Glutamatergic neuron (in vitro differentiated cells): ENCODE results near the gene IL17REL. TPM values are rescaled to one million over a fixed set of nuclear protein-coding genes. Genes with fewer than 3 reads are reported as not detected.
A peak's percentile ranks its signal among the peaks of the same experiment; 100 is the strongest.

Experiments used
- DNase-seq: peaks from one replicate; pipeline ENCODE4 v3.0.0; 2022
- H3K27ac Mint-ChIP-seq: one replicate; pipeline ENCODE4 v1.8.0; 2020; ENCODE audit warnings: mild to moderate bottlenecking, mixed read lengths, inconsistent platforms; ENCODE audit not compliant: unreplicated experiment
- H3K27me3 Mint-ChIP-seq: one replicate; pipeline ENCODE4 v1.8.0; 2020; ENCODE audit warnings: mild to moderate bottlenecking, moderate library complexity, mixed read lengths, inconsistent platforms; ENCODE audit not compliant: unreplicated experiment
- H3K36me3 Mint-ChIP-seq: one replicate; pipeline ENCODE4 v1.8.0; 2020; ENCODE audit warnings: mild to moderate bottlenecking, mixed read lengths, inconsistent platforms; ENCODE audit not compliant: unreplicated experiment
- H3K4me1 Mint-ChIP-seq: one replicate; pipeline ENCODE4 v1.8.0; 2020; ENCODE audit warnings: mild to moderate bottlenecking, low read depth, mixed read lengths, inconsistent platforms; ENCODE audit not compliant: unreplicated experiment
- H3K4me3 Mint-ChIP-seq: one replicate; pipeline ENCODE4 v1.8.0; 2020; ENCODE audit warnings: mild to moderate bottlenecking, mixed read lengths, inconsistent platforms; ENCODE audit not compliant: unreplicated experiment
- H3K9me3 Mint-ChIP-seq: one replicate; pipeline ENCODE4 v1.8.0; 2020; ENCODE audit warnings: mild to moderate bottlenecking, moderate library complexity, mixed read lengths, inconsistent platforms; ENCODE audit not compliant: unreplicated experiment
- CTCF ChIP-seq: fragments of 200-600 bp; sonication (generic); IDR thresholded peaks from one replicate; pipeline ENCODE4 v1.5.0; 2021; ENCODE audit not compliant: partially characterized antibody, unreplicated experiment
- total RNA-seq: library from RNA; stranded (reverse); fragmentation: NEBNext Ultra II Directional; extraction: Animal tissue kit (Norgen Biotek cat#: 25700); gene quantifications from one replicate; pipeline ENCODE4 v1.2.1, GENCODE V29; 2021; ENCODE audit not compliant: unreplicated experiment

Gene IL17REL
- total RNA-seq, 1 donor from 2014 or later, result not detected

- peak; percentile 36 for DNase-seq
- Mint-ChIP-seq H3K4me3 (peak overlapping the region; percentile 13), H3K4me1 (no peaks in the 10 kb centered on the region), H3K27ac (peak overlapping the region; percentile 73), H3K27me3 (peaks cover under 1% of the 10 kb centered on the region), H3K9me3 (peaks cover 11% of the 10 kb centered on the region), H3K36me3 (peaks cover 13% of the 10 kb centered on the region)
- TF ChIP-seq CTCF, result no peak
These were observed 36.8 kb downstream of the IL17REL start for GRCh38 chr22:49975543-49976389.

DNA sequence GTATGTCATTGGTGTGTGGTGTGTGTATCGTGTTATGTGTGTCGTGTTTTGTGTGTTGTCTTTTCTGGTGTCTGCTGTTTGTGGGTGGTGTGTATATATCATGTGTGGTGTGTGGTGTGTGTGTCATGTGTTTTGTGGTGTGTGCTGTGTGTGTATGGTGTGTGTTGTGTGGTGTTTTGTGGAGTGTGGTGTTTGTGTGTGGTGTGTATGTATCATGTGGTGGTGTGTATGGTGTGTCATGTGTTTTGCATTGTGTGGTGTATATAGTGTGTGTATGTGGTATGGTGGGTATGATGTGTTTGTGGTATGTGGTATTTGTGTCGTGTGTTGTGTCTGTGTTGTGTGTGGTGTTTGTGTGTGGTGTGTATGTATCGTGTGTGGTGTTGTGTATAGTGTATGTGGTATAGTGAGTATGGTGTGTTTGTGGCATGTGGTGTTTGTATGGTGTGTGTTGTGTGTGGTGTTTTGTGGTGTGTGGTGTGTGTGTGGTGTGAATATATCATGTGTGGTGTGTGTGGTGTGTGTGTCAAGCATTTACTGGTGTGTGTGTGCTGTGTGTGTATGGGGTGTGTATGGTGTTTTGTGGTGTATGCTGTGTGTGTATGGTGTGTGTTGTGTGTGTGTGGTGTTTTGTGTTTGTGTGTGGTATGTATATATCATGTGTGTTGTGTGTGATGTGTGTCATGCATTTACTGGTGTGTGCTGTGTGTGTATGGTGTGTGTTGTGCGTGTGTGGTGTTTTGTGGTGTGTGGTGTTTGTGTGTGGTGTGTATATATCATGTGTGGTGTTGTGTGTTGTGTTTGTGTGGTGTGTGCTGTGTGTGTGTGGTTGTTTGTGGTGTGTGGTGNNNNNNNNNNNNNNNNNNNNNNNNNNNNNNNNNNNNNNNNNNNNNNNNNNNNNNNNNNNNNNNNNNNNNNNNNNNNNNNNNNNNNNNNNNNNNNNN lies 39.3 kb downstream of the IL17REL start:
- Mint-ChIP-seq H3K27ac (no peak overlapping the region), H3K4me3 (no peak overlapping the region), H3K4me1 (peaks cover 2% of the 10 kb centered on the region), H3K27me3 (peaks cover 6% of the 10 kb centered on the region), H3K36me3 (peaks cover 4% of the 10 kb centered on the region), H3K9me3 (peaks cover 5% of the 10 kb centered on the region)
- no peak for DNase-seq
- no peak for TF ChIP-seq CTCF

GRCh38 chr22:49972163-49973017 lies 40.2 kb downstream of the IL17REL start:
- Mint-ChIP-seq H3K4me3 (no peak overlapping the region), H3K27ac (no peak overlapping the region), H3K9me3 (peaks cover 9% of the 10 kb centered on the region), H3K4me1 (peaks cover 6% of the 10 kb centered on the region), H3K27me3 (peaks cover 12% of the 10 kb centered on the region), H3K36me3 (peaks cover 4% of the 10 kb centered on the region)
- peak; percentile 27 for DNase-seq
- no peak for TF ChIP-seq CTCF

DNA sequence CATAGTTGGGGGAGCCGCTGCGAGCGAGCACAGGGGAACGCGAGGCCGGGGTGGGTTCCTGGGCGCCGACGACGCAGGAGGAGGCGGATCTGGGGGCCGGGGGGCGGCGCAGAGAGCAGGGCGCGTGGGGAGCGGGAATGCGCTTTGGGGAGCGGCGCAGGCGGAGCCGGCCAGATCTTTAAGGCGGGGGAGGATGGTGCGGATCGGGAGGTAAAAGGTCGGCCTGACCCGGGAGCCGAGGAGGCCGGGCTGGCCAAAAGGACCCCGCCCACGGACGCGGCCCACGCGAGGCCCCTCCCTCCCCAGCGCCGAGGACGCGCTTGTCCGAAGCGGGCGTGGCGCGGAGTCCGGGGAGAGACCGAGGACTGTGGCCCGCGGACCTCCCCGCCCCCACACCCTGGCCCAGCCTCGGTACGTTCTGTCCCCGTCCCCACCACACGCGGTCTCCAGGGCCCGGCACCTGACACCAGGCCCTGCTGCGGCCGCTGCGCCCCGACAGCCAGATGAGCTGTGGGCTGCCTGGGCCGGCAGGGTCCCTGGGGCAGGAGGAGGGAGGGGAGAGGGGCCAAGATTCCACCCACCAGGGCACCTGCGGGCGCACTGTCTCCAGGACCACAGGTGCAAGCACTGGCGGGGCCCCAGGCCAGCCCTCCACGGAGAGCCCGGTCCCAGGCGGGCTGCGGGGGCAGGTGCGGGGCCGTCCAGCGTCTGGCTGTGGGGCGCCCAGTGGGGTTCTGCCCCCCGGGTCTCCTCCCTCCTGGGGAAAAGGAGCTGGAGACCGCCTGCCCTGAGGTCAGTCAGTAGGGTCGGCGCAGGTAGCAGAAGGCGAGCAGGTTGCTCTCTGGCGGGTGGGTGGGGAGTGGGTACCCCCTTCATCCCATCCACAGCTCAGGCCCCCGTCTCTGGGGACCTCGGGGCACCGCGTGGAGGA lies 41.1 kb downstream of the IL17REL start:
- Mint-ChIP-seq H3K4me3 (peak overlapping the region; percentile 61), H3K9me3 (peaks cover 9% of the 10 kb centered on the region), H3K4me1 (peaks cover 8% of the 10 kb centered on the region), H3K27ac (no peak overlapping the region), H3K36me3 (peaks cover 4% of the 10 kb centered on the region), H3K27me3 (peaks cover 12% of the 10 kb centered on the region)
- no peak for TF ChIP-seq CTCF
- peak; percentile 50 for DNase-seq
